SK-N-SH treated with all-trans-retinoic acid at 6 μM for 48 hours (cell line): ENCODE measurements around the gene TXNRD2.

ENCODE experiments used
- ATAC-seq: fragments of 200-7000 bp; cut with Tn5 transposase; 3 replicates; pipeline ENCODE4 v1.9.1; 2020; ENCODE audit warnings: mild to moderate bottlenecking, moderate library complexity
- ARNTL ChIP-seq: fragments of 450-650 bp; formaldehyde crosslinking; IDR thresholded peaks from 2 replicates; pipeline ENCODE4 v1.5.0; 2020; ENCODE audit warnings: low read depth, mild to moderate bottlenecking, moderate library complexity, borderline replicate concordance
- BACH2 ChIP-seq: fragments of 250-450 bp; sonication (Bioruptor Pico); IDR thresholded peaks from 2 replicates; pipeline ENCODE4 v1.9.0; 2021; ENCODE audit warnings: mild to moderate bottlenecking, borderline replicate concordance
- CREB5 ChIP-seq: fragments of 250-450 bp; sonication (Bioruptor Pico); IDR thresholded peaks from 2 replicates; pipeline ENCODE4 v1.5.1; 2020; ENCODE audit warnings: low read depth, mild to moderate bottlenecking, moderate library complexity
- ESRRG ChIP-seq: fragments of 250-450 bp; sonication (Bioruptor Pico); IDR thresholded peaks from 2 replicates; pipeline ENCODE4 v1.6.1; 2021; ENCODE audit warnings: mild to moderate bottlenecking
- ISL1 ChIP-seq: fragments of 250-450 bp; sonication (Bioruptor Pico); IDR thresholded peaks from 2 replicates; pipeline ENCODE4 v2.1.2; 2022; ENCODE audit warnings: mild to moderate bottlenecking, moderate library complexity
- OSR1 ChIP-seq: fragments of 250-450 bp; sonication (Bioruptor Pico); IDR thresholded peaks from 2 replicates; pipeline ENCODE4 v1.8.0; 2022; ENCODE audit warnings: moderate library complexity, mild to moderate bottlenecking, inconsistent platforms
- PPARA ChIP-seq: fragments of 250-450 bp; sonication (Bioruptor Pico); IDR thresholded peaks from 2 replicates; pipeline ENCODE4 v1.5.0; 2020; ENCODE audit warnings: mild to moderate bottlenecking, borderline replicate concordance
- RARB ChIP-seq: fragments of 250-450 bp; sonication (Bioruptor Pico); IDR thresholded peaks from 2 replicates; pipeline ENCODE4 v1.8.0; 2021; ENCODE audit warnings: mild to moderate bottlenecking, moderate library complexity
- SNAI2 ChIP-seq: fragments of 250-450 bp; sonication (Bioruptor Pico); IDR thresholded peaks from 2 replicates; pipeline ENCODE4 v1.5.0; 2020; ENCODE audit warnings: mild to moderate bottlenecking, moderate library complexity
- TOX ChIP-seq: fragments of 250-450 bp; sonication (Bioruptor Pico); IDR thresholded peaks from 2 replicates; pipeline ENCODE4 v1.8.0; 2021; ENCODE audit warnings: mild to moderate bottlenecking, moderate library complexity, borderline replicate concordance
- TSHZ2 ChIP-seq: fragments of 250-450 bp; sonication (Bioruptor Pico); IDR thresholded peaks from 2 replicates; pipeline ENCODE4 v1.5.0; 2020; ENCODE audit warnings: mild to moderate bottlenecking, moderate library complexity
- ZFP30 ChIP-seq: fragments of 450-650 bp; formaldehyde crosslinking; IDR thresholded peaks from 2 replicates; pipeline ENCODE4 v1.5.0; 2022; ENCODE audit warnings: mild to moderate bottlenecking, moderate library complexity
- ZNF565 ChIP-seq: fragments of 450-650 bp; formaldehyde crosslinking; conservative IDR thresholded peaks from 2 replicates; pipeline ENCODE4 v1.5.0; 2020; ENCODE audit warnings: low read depth, mild to moderate bottlenecking, moderate library complexity
- ZNF70 ChIP-seq: fragments of 450-650 bp; formaldehyde crosslinking; IDR thresholded peaks from 2 replicates; pipeline ENCODE4 v1.5.0; 2020; ENCODE audit warnings: mild to moderate bottlenecking, moderate library complexity
- ZNF8 ChIP-seq: fragments of 450-650 bp; formaldehyde crosslinking; IDR thresholded peaks from 2 replicates; pipeline ENCODE4 v1.5.0; 2020; ENCODE audit warnings: mild to moderate bottlenecking, moderate library complexity
- TF ChIP-seq, protein P1 (sequence below): fragments of 250-450 bp; sonication (Bioruptor Pico); IDR thresholded peaks from 2 replicates; pipeline ENCODE4 v1.8.0; 2020; ENCODE audit warnings: mild to moderate bottlenecking, moderate library complexity, borderline replicate concordance
- TF ChIP-seq, protein P2 (sequence below): fragments of 250-450 bp; sonication (Bioruptor Pico); IDR thresholded peaks from 2 replicates; pipeline ENCODE4 v1.5.1; 2021; ENCODE audit warnings: mild to moderate bottlenecking, moderate library complexity

Gene TXNRD2

DNA sequence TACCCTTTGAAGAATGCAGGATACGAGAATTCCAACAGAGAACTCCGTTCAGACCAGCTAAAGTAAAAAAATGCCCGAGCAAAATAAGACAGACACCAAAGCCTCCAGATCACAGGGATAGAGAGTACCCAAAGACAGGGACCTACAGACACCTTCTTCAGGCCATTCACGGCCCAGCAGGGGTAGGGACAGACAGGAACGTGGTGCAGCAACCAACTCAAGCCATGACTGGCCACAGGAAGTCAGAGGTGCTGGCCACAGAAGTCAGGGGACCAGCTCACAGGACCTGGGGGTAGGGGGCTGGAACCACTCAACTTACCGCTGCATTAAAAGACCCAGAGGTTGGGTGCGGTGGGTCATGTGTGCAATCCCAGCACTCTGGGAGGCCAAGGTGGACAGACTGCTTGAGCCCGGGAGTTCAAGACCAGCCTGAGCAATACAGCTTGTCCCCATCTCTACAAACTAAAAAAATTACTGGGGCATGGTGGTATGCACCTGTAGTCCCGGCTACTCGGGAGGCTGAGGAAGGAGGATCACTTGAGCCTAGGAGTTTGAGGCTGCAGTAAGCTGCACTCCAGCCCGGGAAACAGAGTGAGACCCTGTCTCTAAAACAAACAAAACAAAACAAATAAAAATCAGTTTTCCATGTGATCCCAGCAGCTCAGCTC is 39.9 kb downstream of the TXNRD2 start (continued):
- TF ChIP-seq CREB5 (CRISPR knock-in tag) (no peak), TOX (no peak), TSHZ2 (CRISPR knock-in tag) (no peak), SNAI2 (CRISPR knock-in tag) (no peak), ZFP30 (CRISPR knock-in tag) (no peak), OSR1 (CRISPR knock-in tag) (no peak)

DNA sequence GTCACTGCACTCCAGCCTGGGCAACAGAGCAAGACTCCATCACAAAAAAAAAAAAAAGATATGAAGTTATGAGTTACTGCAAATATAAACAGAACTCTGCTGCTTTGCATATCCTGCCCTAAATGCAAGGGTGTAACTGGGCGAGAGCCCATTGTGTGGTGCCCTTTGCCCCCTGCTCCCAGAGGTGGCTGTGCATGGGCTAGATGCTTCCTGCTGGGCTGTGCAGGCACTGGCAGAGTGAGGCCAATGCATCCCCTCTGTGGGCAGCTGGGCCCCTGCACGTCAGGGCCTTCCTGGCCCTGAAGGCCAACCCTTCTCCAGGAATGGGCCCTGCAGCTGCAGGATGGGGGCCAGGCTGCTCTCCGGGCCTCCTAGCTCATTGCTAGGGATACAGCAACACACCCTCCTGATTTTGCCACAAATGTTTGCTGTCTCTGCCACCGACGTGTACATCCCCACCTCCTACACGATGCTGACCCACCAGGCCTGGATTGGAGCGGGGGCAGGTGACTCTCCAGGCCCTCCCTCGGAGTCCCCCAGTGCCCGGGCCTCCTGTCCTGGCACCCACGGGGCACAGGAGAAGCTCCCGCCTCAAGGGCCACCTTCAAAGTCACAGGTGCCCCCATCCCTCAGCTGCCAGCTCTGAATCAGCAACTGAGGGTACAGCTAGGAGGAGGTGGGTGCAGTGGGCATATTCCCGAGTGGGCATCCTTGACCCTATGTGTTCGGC is 40.7 kb downstream of the TXNRD2 start:
- no peak for TF ChIP-seq ZNF8 (CRISPR knock-in tag)
- TF ChIP-seq CREB5 (CRISPR knock-in tag) = no peak
- no peak for TF ChIP-seq RARB (CRISPR knock-in tag)
- TF ChIP-seq, protein P1, sequence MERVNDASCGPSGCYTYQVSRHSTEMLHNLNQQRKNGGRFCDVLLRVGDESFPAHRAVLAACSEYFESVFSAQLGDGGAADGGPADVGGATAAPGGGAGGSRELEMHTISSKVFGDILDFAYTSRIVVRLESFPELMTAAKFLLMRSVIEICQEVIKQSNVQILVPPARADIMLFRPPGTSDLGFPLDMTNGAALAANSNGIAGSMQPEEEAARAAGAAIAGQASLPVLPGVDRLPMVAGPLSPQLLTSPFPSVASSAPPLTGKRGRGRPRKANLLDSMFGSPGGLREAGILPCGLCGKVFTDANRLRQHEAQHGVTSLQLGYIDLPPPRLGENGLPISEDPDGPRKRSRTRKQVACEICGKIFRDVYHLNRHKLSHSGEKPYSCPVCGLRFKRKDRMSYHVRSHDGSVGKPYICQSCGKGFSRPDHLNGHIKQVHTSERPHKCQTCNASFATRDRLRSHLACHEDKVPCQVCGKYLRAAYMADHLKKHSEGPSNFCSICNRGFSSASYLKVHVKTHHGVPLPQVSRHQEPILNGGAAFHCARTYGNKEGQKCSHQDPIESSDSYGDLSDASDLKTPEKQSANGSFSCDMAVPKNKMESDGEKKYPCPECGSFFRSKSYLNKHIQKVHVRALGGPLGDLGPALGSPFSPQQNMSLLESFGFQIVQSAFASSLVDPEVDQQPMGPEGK (CRISPR knock-in tag) = no peak
- TF ChIP-seq TSHZ2 (CRISPR knock-in tag) = no peak
- no peak for TF ChIP-seq PPARA (CRISPR knock-in tag)
- no peak for TF ChIP-seq ARNTL (CRISPR knock-in tag)
- no peak for TF ChIP-seq ZNF70 (CRISPR knock-in tag)
- TF ChIP-seq ESRRG (CRISPR knock-in tag) = no peak
- no peak for TF ChIP-seq TOX
- no peak for TF ChIP-seq SNAI2 (CRISPR knock-in tag)
- no peak for TF ChIP-seq ZNF565 (CRISPR knock-in tag)
- no peak for TF ChIP-seq BACH2 (CRISPR knock-in tag)
- no peak for TF ChIP-seq ISL1 (CRISPR knock-in tag)
- TF ChIP-seq, protein P2, sequence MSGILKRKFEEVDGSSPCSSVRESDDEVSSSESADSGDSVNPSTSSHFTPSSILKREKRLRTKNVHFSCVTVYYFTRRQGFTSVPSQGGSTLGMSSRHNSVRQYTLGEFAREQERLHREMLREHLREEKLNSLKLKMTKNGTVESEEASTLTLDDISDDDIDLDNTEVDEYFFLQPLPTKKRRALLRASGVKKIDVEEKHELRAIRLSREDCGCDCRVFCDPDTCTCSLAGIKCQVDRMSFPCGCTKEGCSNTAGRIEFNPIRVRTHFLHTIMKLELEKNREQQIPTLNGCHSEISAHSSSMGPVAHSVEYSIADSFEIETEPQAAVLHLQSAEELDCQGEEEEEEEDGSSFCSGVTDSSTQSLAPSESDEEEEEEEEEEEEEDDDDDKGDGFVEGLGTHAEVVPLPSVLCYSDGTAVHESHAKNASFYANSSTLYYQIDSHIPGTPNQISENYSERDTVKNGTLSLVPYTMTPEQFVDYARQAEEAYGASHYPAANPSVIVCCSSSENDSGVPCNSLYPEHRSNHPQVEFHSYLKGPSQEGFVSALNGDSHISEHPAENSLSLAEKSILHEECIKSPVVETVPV = no peak
- ATAC-seq = no peak
